ENCODE results near the gene DMTF1. TPM values are rescaled to one million over a fixed set of nuclear protein-coding genes. Genes with fewer than 3 reads are reported as not detected.

Gene DMTF1
- total and polyA plus RNA-seq, 2 of the 8 experiments (the other 6 are each of a cell fraction or from before 2014, with no cell fraction given), result 86.0 to 115 TPM

DNA sequence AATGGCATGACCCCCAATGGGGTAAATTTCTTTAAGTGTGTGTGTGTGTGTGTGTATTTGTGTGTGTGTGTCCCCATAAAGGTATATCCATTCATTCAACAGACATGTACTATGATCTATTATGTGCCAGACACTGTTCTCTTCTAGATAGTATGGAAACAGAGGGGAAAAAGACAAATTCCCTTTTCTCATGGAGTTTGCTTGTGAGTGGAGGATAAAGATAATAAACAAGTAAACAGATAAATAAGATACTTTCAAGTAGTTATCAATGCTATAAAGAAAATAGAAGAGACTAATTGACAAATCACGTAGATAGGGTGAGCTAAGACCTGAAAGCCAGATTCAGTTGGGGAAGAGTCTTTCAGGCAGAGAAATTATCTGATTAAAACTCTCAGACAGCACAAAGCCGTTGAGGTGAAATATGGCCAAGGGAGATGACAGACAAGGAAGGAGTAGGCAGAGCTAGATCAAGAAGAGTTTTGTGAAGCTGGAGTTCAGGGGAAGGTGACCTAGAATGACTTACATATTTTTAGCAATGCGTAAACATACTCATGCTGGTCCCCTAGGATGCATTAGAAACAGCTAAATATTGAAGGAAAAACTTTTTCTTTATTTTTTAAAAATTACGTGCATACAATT is 45.2 kb upstream of the DMTF1 start (continued):
- no peak for TF ChIP-seq POU5F1 (IDR thresholded peaks at IDR 0.05; ENCODE audit: low read depth, low read length)
- TF ChIP-seq KDM1A (IDR thresholded peaks at IDR 0.05; ENCODE audit: borderline replicate concordance, low read length), result no peak
- TF ChIP-seq KDM5A (IDR thresholded peaks at IDR 0.05; ENCODE audit: low read length), result no peak
- no peak for TF ChIP-seq SRF (IDR thresholded peaks at IDR 0.05; ENCODE audit: low read depth, low read length)
- TF ChIP-seq, protein P1, sequence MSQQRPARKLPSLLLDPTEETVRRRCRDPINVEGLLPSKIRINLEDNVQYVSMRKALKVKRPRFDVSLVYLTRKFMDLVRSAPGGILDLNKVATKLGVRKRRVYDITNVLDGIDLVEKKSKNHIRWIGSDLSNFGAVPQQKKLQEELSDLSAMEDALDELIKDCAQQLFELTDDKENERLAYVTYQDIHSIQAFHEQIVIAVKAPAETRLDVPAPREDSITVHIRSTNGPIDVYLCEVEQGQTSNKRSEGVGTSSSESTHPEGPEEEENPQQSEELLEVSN (IDR thresholded peaks at IDR 0.05), result no peak
- TF ChIP-seq CHD1 (IDR thresholded peaks at IDR 0.05; ENCODE audit: low read depth, low read length), result no peak
- no peak for TF ChIP-seq PHF8 (conservative IDR thresholded peaks at IDR 0.05; ENCODE audit: low read depth, low read length)
- TF ChIP-seq POLR2A (IDR thresholded peaks at IDR 0.05; ENCODE audit: control extremely low read depth in 1 of 2, low read depth in 2 of 2, low read length in 2 of 2), result no peak
- no peak for TF ChIP-seq RXRA (IDR thresholded peaks at IDR 0.05; ENCODE audit: insufficient read depth, low read depth, low read length)
- TF ChIP-seq NANOG (IDR thresholded peaks at IDR 0.05; ENCODE audit: insufficient read depth, low read depth, low read length, poor library complexity, severe bottlenecking), result no peak
